OCI-LY3 (cell line): Measurements from ENCODE around the gene NOXO1.

ENCODE experiments used
- H2AFZ ChIP-seq: fragments of 200-600, 300-600 bp; shearing (Covaris generic); 2 replicates; pipeline ENCODE4 v1.6.0; 2014; ENCODE audit warnings: antibody characterized with exemption, low read depth, low read length
- H3K27ac ChIP-seq: fragments of 200-600, 300-600 bp; sonication (generic); 2 replicates; pipeline ENCODE4 v1.5.1; 2014; ENCODE audit warnings: mild to moderate bottlenecking, low read length, moderate library complexity, mixed read lengths
- H3K27me3 ChIP-seq: fragments of 200-600, 300-600 bp; sonication (generic); 2 replicates; pipeline ENCODE4 v1.6.1; 2014; ENCODE audit warnings: low read depth, low read length, mixed read lengths
- H3K36me3 ChIP-seq: fragments of 200-600, 300-600 bp; sonication (generic); replicated peaks from 2 replicates; pipeline ENCODE3; 2014; ENCODE audit warnings: low read depth, low read length, mixed read lengths
- H3K4me1 ChIP-seq: fragments of 300-600, 200-600 bp; sonication (generic); 2 replicates; pipeline ENCODE4 v1.6.1; 2014; ENCODE audit warnings: low read length, mixed read lengths
- H3K4me2 ChIP-seq: fragments of 200-600, 300-600 bp; sonication (generic); 2 replicates; pipeline ENCODE4 v1.6.1; 2014; ENCODE audit warnings: low read length, mixed read lengths
- H3K4me3 ChIP-seq: fragments of 300-600, 200-600 bp; sonication (generic); 2 replicates; pipeline ENCODE4 v1.5.1; 2014; ENCODE audit warnings: antibody characterized with exemption, mild to moderate bottlenecking, low read length, moderate library complexity
- H3K79me2 ChIP-seq: fragments of 300-600, 200-600 bp; shearing (Covaris generic); 2 replicates; pipeline ENCODE4 v1.6.1; 2014; ENCODE audit warnings: mild to moderate bottlenecking, low read length, mixed read lengths
- H3K9ac ChIP-seq: fragments of 300-600, 200-600 bp; shearing (Covaris generic); 2 replicates; pipeline ENCODE4 v1.6.0; 2014; ENCODE audit warnings: mild to moderate bottlenecking, low read length, moderate library complexity
- H3K9me3 ChIP-seq: fragments of 200-600, 300-600 bp; shearing (Covaris generic); 2 replicates; pipeline ENCODE4 v1.6.1; 2014; ENCODE audit warnings: low read length, mixed read lengths; ENCODE audit not compliant: insufficient read depth
- H4K20me1 ChIP-seq: fragments of 200-600, 300-600 bp; sonication (generic); 2 replicates; pipeline ENCODE4 v1.6.1; 2016; ENCODE audit warnings: low read length, mixed read lengths; ENCODE audit not compliant: insufficient read depth
- CTCF ChIP-seq: fragments of 200-600, 300-600 bp; sonication (generic); IDR thresholded peaks from 2 replicates; pipeline ENCODE4 v1.5.1; 2014; ENCODE audit warnings: antibody characterized with exemption, low read length, low read depth
- EZH2phosphoT487 ChIP-seq: fragments of 200-600 bp; shearing (Covaris generic); IDR thresholded peaks from 2 replicates; pipeline ENCODE4 v1.6.1; 2018; ENCODE audit warnings: antibody characterized with exemption, mixed run types, low read depth

NOXO1 gene

GRCh38 chr16:1950047-1950446 lies 31.2 kb downstream of the NOXO1 start:
- Histone ChIP-seq H3K27ac (no peak overlapping the region), H3K4me2 (no peak overlapping the region), H4K20me1 (no peaks in the 10 kb centered on the region), H3K4me1 (no peaks in the 10 kb centered on the region), H2AFZ (no peak overlapping the region), H3K9me3 (no peaks in the 10 kb centered on the region), H3K4me3 (no peak overlapping the region), H3K9ac (no peak overlapping the region), H3K79me2 (no peaks in the 10 kb centered on the region), H3K27me3 (no peaks in the 10 kb centered on the region), H3K36me3 (no peaks in the 10 kb centered on the region)
- TF ChIP-seq CTCF (no peak), EZH2phosphoT487 (no peak)

- Histone ChIP-seq H3K9ac (no peak overlapping the region), H3K27ac (no peak overlapping the region), H3K4me3 (no peak overlapping the region), H3K79me2 (no peaks in the 10 kb centered on the region), H3K27me3 (no peaks in the 10 kb centered on the region), H3K4me1 (no peaks in the 10 kb centered on the region), H3K9me3 (no peaks in the 10 kb centered on the region), H4K20me1 (no peaks in the 10 kb centered on the region), H3K36me3 (no peaks in the 10 kb centered on the region), H3K4me2 (no peak overlapping the region), H2AFZ (no peak overlapping the region)
- TF ChIP-seq EZH2phosphoT487: no peak
- no peak for TF ChIP-seq CTCF
These were observed 31.8 kb downstream of the NOXO1 start for GRCh38 chr16:1949507-1949906.

- H3K9ac ChIP-seq: no peak overlapping the region
- H3K4me3 ChIP-seq: no peak overlapping the region
- H3K27me3 ChIP-seq: no peaks in the 10 kb centered on the region
- H3K79me2 ChIP-seq: peaks cover 7% of the 10 kb centered on the region
- no peak overlapping the region for H3K27ac ChIP-seq
- H3K4me2 ChIP-seq: no peak overlapping the region
- H3K9me3 ChIP-seq: no peaks in the 10 kb centered on the region
- no peak for TF ChIP-seq CTCF
- TF ChIP-seq EZH2phosphoT487: no peak
- no peak overlapping the region for H2AFZ ChIP-seq
- H4K20me1 ChIP-seq: no peaks in the 10 kb centered on the region
- peaks cover 6% of the 10 kb centered on the region for H3K4me1 ChIP-seq
- H3K36me3 ChIP-seq: no peaks in the 10 kb centered on the region
These were observed 33.9 kb downstream of the NOXO1 start for GRCh38 chr16:1947369-1947670.

DNA sequence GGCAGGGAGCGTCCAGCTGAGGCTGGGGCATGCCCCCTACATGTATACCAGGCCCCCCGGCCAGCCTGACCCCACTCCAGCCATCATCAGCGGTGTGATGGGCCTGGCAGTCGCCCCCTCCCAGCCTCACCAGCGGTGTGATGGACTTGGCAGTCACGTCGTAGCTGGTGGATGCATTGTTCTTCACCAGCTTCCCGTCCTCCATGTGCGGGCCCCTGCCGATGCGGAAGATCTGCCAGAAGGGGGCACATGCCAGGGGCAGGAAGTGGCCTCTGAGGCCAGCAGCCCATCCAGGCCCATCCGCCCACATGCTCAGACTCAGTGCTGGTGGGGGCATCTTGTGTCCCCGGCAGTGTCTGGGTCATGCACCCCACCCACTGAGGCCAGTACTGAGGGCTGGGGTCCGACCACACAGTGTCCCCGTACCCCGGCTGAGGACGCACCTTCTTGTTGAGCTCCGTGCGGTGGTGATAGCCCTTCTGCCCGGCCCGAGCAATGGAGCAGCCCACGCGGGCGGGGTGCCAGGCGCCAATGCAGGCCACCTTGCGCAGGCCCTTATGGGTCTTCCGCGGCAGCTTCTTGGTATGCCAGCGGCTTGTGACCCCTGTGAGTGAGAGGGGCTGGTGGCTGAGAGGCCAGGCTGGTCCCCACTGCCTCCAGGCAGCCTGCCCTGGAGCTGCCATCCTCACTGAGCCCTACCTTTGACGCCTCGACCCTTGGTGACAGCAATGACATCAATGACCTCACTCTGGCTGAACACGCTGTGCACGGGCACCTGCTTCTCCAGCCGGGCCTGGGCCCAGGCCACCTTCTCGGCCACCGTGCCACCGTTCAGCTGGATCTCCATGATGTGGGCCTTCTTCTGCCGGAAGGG lies 34.5 kb downstream of the NOXO1 start:
- H3K4me2 ChIP-seq: no peak overlapping the region
- no peaks in the 10 kb centered on the region for H3K36me3 ChIP-seq
- TF ChIP-seq CTCF: no peak
- no peak for TF ChIP-seq EZH2phosphoT487
- H3K79me2 ChIP-seq: peaks cover 13% of the 10 kb centered on the region
- H3K27me3 ChIP-seq: no peaks in the 10 kb centered on the region
- H2AFZ ChIP-seq: no peak overlapping the region
- H3K4me1 ChIP-seq: peaks cover 11% of the 10 kb centered on the region
- H4K20me1 ChIP-seq: peaks cover under 1% of the 10 kb centered on the region; the same call in 1 of the 2 replicates
- H3K4me3 ChIP-seq: no peak overlapping the region
- H3K9me3 ChIP-seq: no peaks in the 10 kb centered on the region
- H3K9ac ChIP-seq: no peak overlapping the region
- no peak overlapping the region for H3K27ac ChIP-seq
